Measurements from ENCODE around the gene OR56A1.

DNA sequence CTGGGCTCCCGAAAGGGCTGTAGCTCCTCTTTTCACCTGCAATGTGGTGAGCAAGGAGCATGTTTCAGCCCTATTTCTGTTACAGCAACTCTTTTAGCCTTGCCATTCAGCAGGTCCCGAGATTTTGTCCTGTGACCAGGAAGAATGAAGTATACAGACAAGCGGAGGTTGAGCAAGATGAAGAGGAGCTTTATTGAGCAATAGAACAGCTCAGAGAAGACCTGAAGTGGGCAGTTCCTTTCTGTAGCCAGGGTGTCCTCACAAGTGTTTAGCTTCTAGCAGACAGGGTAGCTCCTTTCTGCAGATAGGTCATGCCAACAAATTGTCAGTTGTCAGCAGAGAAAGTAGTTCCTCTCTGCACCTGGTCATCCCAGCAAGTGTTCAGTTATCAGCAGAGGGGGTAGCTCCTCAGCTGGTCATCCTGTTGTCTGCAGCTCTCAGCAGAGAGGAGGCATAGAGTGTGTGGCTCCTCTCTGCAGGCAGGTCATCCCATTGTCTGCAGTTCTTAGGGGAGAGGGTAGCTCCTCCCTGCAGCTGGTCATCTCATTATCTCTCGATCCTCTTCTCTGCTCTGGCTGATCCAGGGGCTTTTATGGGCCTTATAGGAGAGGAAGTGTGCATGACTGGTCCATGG, 18.4 kb downstream of the OR56A1 start:
- no peak for TF ChIP-seq POLR2AphosphoS5 (IDR thresholded peaks at IDR 0.05; ENCODE audit: insufficient read depth in 1 of 2, low read depth in 1 of 2)
- TF ChIP-seq, protein P1, sequence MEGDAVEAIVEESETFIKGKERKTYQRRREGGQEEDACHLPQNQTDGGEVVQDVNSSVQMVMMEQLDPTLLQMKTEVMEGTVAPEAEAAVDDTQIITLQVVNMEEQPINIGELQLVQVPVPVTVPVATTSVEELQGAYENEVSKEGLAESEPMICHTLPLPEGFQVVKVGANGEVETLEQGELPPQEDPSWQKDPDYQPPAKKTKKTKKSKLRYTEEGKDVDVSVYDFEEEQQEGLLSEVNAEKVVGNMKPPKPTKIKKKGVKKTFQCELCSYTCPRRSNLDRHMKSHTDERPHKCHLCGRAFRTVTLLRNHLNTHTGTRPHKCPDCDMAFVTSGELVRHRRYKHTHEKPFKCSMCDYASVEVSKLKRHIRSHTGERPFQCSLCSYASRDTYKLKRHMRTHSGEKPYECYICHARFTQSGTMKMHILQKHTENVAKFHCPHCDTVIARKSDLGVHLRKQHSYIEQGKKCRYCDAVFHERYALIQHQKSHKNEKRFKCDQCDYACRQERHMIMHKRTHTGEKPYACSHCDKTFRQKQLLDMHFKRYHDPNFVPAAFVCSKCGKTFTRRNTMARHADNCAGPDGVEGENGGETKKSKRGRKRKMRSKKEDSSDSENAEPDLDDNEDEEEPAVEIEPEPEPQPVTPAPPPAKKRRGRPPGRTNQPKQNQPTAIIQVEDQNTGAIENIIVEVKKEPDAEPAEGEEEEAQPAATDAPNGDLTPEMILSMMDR (IDR thresholded peaks at IDR 0.05), result no peak
- TF ChIP-seq POLR2A (IDR thresholded peaks at IDR 0.05), result no peak

Data from vagina (tissue), 2 donors.